Measurements from ENCODE around the gene CDYL2. TPM values are rescaled to one million over a fixed set of nuclear protein-coding genes. Genes with fewer than 3 reads are reported as not detected.

Gene CDYL2
- total and polyA plus RNA-seq, 11 donors: 0.80 to 8.6 (median 3.5) TPM

DNA sequence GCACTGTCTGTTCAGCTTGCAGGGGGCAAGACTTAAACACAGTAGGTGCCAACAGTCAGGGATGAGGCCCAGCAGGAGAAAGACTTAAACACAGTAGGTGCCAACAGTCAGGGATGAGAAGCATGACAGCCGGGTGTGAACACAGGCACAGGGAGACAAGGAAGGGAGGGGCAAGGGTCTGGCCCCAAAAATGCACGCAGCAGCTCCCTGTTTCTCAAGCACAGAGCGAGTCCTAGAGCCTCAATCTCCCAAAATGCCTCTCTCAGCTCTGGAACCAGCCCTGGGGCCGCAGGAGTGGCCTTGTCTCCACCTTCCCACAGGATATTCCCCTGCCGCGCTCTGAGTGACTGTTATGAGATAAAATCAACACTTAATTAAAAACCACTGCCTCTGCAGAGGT, 197.2 kb downstream of the CDYL2 start:
- no peaks in the 10 kb centered on the region for H3K9me3 ChIP-seq
- intact Hi-C loops (cut with DNase I): no loop called here
- DNase-seq: no peak
- TF ChIP-seq, protein P1, sequence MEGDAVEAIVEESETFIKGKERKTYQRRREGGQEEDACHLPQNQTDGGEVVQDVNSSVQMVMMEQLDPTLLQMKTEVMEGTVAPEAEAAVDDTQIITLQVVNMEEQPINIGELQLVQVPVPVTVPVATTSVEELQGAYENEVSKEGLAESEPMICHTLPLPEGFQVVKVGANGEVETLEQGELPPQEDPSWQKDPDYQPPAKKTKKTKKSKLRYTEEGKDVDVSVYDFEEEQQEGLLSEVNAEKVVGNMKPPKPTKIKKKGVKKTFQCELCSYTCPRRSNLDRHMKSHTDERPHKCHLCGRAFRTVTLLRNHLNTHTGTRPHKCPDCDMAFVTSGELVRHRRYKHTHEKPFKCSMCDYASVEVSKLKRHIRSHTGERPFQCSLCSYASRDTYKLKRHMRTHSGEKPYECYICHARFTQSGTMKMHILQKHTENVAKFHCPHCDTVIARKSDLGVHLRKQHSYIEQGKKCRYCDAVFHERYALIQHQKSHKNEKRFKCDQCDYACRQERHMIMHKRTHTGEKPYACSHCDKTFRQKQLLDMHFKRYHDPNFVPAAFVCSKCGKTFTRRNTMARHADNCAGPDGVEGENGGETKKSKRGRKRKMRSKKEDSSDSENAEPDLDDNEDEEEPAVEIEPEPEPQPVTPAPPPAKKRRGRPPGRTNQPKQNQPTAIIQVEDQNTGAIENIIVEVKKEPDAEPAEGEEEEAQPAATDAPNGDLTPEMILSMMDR (IDR thresholded peaks at IDR 0.05): no peak
- no peak for TF ChIP-seq POLR2A (IDR thresholded peaks at IDR 0.05)
- peaks cover 0 to 30% (median 0%) of the 10 kb centered on the region in 9 donors for H3K36me3 ChIP-seq
- WGBS, 4 donors: 63 to 83% (median 74%) methylated on average over 5 to 6 of the region's 6 CpGs
- no peak overlapping the region for H3K27ac ChIP-seq
- no peak overlapping the region for H3K4me3 ChIP-seq
- H3K27me3 ChIP-seq: no peaks in the 10 kb centered on the region
- ATAC-seq: no peak
- no peaks in the 10 kb centered on the region for H3K4me1 ChIP-seq

DNA sequence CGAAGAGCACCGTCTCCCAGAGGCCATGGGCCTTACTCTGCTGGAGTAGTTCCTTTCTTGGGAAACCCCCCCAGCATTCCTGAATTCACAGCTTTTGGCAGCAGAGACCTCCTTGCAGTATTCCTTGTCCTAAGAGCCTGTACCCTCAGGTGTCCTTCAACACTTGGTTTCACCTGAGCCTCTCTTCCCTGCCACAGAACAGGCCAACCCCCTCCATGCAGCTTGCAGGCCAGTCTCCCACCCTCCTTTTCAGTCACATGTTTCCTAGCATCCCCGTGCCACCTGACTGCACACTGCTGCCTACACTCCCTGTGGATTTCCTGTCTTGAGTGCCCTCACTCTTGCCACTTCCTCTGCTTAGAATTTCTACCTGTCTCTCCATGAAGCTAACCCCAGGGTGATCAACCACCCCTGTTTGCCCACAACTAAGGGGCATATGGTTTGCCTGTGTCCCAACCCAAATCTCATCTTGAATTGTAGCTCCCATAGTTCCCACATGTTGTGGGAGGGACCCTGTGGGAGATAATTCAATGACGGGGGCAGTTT, 198.1 kb downstream of the CDYL2 start:
- intact Hi-C loops (cut with DNase I): no loop called here
- ATAC-seq: no peak
- Histone ChIP-seq H3K4me3 (no peak overlapping the region), H3K36me3 (peaks cover 0 to 30% (median 0%) of the 10 kb centered on the region in 9 donors), H3K27me3 (no peaks in the 10 kb centered on the region), H3K9me3 (no peaks in the 10 kb centered on the region), H3K27ac (no peak overlapping the region), H3K4me1 (no peaks in the 10 kb centered on the region)
- TF ChIP-seq, protein P1 (IDR thresholded peaks at IDR 0.05): no peak
- TF ChIP-seq POLR2A (IDR thresholded peaks at IDR 0.05): no peak
- no peak for DNase-seq
- WGBS, 4 donors: 85 to 93% (median 86%) methylated on average over 4 of the region's 4 CpGs

DNA sequence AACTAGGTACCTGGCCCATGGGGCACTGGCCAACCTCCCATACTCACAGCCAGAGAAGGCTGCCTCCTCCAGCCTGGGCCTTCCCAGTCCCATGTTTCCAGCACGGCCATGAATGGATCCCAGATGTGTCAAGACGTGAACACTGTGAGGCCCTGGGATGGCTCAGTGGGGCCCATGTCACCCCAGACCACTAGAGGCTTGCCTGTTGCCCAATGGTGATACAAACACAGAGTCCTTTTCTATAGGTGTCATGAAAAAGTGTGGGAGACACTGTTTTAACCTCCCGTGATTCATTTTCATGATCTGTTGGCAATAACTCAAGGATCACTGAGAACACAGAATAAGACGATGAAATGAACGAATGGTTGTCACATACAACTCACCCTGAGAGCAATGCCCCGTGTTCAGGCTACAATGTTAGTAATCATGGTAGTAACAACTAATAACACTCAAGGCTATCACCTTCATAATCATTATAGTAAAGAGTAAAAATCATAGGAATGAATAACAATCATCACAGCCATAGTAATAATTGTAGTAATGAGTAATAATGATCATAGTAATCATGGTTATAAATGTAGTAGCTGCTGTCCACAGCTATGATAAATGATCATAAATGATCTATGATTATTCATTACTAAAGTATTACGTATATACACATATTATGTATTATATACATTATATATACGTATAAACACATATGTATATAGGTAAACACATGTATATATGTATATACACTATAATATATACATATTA, 199.6 kb downstream of the CDYL2 start:
- no peak for DNase-seq
- no peak for ATAC-seq
- Histone ChIP-seq H3K4me1 (no peaks in the 10 kb centered on the region), H3K27ac (no peak overlapping the region), H3K9me3 (no peaks in the 10 kb centered on the region), H3K27me3 (no peaks in the 10 kb centered on the region), H3K36me3 (peaks cover 0 to 30% (median 0%) of the 10 kb centered on the region in 9 donors), H3K4me3 (no peak overlapping the region)
- TF ChIP-seq, protein P1 (IDR thresholded peaks at IDR 0.05): no peak
- TF ChIP-seq POLR2A (IDR thresholded peaks at IDR 0.05): no peak
- 91 to 93% (median 92%) methylated on average over 8 of the region's 8 CpGs for WGBS, 4 donors
- intact Hi-C loops (cut with DNase I): no loop called here

DNA sequence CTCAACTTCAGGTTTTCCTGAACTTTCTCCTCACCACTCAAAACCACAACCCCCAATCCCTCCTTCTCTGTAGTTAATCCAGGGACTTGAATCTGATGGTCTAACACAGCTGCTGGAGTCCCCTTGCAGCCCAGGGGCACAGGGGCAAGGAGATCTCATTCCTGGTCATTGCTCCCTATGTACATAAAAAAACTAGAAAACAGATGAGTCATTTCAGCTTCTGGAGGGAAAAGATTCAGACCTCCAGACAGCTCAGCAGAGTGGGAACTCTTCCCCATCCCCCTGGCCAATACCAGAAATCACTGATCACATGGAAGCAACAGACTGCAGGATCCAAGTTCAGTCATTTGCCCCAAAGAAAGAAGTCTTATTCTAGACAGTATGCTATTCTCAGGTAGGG, 201.5 kb downstream of the CDYL2 start:
- intact Hi-C loops (cut with DNase I): no loop called here
- Histone ChIP-seq H3K9me3 (no peaks in the 10 kb centered on the region), H3K27ac (no peak overlapping the region), H3K4me1 (no peaks in the 10 kb centered on the region), H3K27me3 (no peaks in the 10 kb centered on the region), H3K36me3 (peaks cover 0 to 26% (median 0%) of the 10 kb centered on the region in 9 donors), H3K4me3 (no peak overlapping the region)
- ATAC-seq: no peak
- no peak for DNase-seq
- TF ChIP-seq, protein P1 (IDR thresholded peaks at IDR 0.05): no peak
- TF ChIP-seq POLR2A (IDR thresholded peaks at IDR 0.05): no peak
